ENCODE results near the gene TPM3. TPM values are rescaled to one million over a fixed set of nuclear protein-coding genes. Genes with fewer than 3 reads are reported as not detected.

Gene TPM3
- total and polyA plus RNA-seq, 2 of the 8 experiments (the other 6 are each of a cell fraction or from before 2014, with no cell fraction given), result 278 to 572 TPM

GRCh38 chr1:154239491-154239890, 47.6 kb upstream of the TPM3 start:
- Histone ChIP-seq H3K27me3 (replicated peaks in 1 of 4; ENCODE audit: control insufficient read depth in 3 of 4, extremely low read depth in 1 of 4, insufficient read depth in 3 of 4, low read length in 3 of 4) (no peaks in the 10 kb centered on the region), H2BK5ac (ENCODE audit: low read depth, low read length) (no peak overlapping the region), H3K4me1 (replicated peaks in 1 of 4; ENCODE audit: control insufficient read depth in 3 of 4, insufficient read depth in 4 of 4, low read length in 3 of 4) (no peaks in the 10 kb centered on the region), H3K4ac (replicated peaks; ENCODE audit: insufficient read length, low read depth, low read length) (no peak overlapping the region), H3K27ac (ENCODE audit: low read depth, low read length) (no peak overlapping the region), H3K9ac (replicated peaks in 1 of 4; ENCODE audit: extremely low read depth in 1 of 4, low read depth in 3 of 4, low read length in 3 of 4) (no peak overlapping the region), H3K36me3 (ENCODE audit: control insufficient read depth in 2 of 4, insufficient read depth in 4 of 4, low read length in 3 of 4) (peaks cover 36 to 92% (median 85%) of the 10 kb centered on the region in 4 experiments), H3K23ac (ENCODE audit: insufficient read length) (no peak overlapping the region), H4K91ac (replicated peaks; ENCODE audit: insufficient read length, low read length) (no peak overlapping the region), H2BK120ac (replicated peaks; ENCODE audit: low read depth, low read length) (no peak overlapping the region), H4K8ac (ENCODE audit: extremely low read depth, insufficient read depth, low read length) (no peak overlapping the region), H4K5ac (ENCODE audit: insufficient read length, low read depth, low read length) (no peak overlapping the region), H2BK15ac (ENCODE audit: low read length) (no peak overlapping the region), H3K79me2 (ENCODE audit: control insufficient read depth in 1 of 2, insufficient read depth in 2 of 2, low read length in 2 of 2) (peaks cover 4 to 59% of the 10 kb centered on the region in 2 experiments; a peak in 3 of 4 replicates), H3K56ac (replicated peaks; ENCODE audit: insufficient read length, low read depth, low read length) (no peak overlapping the region), H2AK5ac (ENCODE audit: low read depth, low read length) (no peak overlapping the region), H3K79me1 (ENCODE audit: low read depth, low read length) (no peaks in the 10 kb centered on the region), H2BK20ac (ENCODE audit: low read length) (no peak overlapping the region), H2BK12ac (ENCODE audit: low read depth, low read length) (no peak overlapping the region), H2AFZ (ENCODE audit: low read length) (no peak overlapping the region), H3K4me3 (ENCODE audit: extremely low read depth in 1 of 4, insufficient read depth in 2 of 4, low read depth in 3 of 4, low read length in 4 of 4) (no peak overlapping the region), H4K20me1 (replicated peaks in 1 of 2; ENCODE audit: control insufficient read depth in 1 of 2, insufficient read depth in 2 of 2, low read length in 2 of 2) (peaks cover 5% of the 10 kb centered on the region in 2 experiments), H3K23me2 (ENCODE audit: low read depth, low read length) (no peaks in the 10 kb centered on the region), H3K9me3 (ENCODE audit: insufficient read depth in 2 of 2, low read depth in 1 of 2, low read length in 1 of 2) (no peaks in the 10 kb centered on the region), H3K18ac (ENCODE audit: extremely low read depth, low read length) (no peak overlapping the region), H3K14ac (ENCODE audit: insufficient read length) (no peak overlapping the region), H3K4me2 (ENCODE audit: insufficient read depth in 1 of 2, low read depth in 2 of 2, low read length in 2 of 2) (no peak overlapping the region)
- ChIA-PET CTCF (ENCODE audit: partially characterized antibody) (no interaction called here), POLR2A (ENCODE audit: partially characterized antibody) (interaction anchor here (0.7 to 1.9 kb wide), 7 partner anchors 17 to 77 kb away, joined by 3 to 7 read pairs (median 3); no protein-coding TSS in a partner anchor)
- DNase-seq (ENCODE audit: low read depth in 1 of 2, low spot score in 2 of 2) (no peak), FAIRE-seq (no peak)
- WGBS, 2 experiments (ENCODE audit: extremely low coverage in 1 of 2, insufficient coverage in 1 of 2, insufficient read length in 1 of 2, insufficient replicate concordance in 2 of 2, low coverage in 1 of 2, low lambda C conversion rate in 2 of 2, missing lambda C conversion rate in 1 of 2), result 92% methylated on average over 3 of the region's 3 CpGs; no CpG with 5 or more reads in 1 of the 2 experiments
- no peak for TF ChIP-seq SIN3A (conservative IDR thresholded peaks at IDR 0.05 in 1 of 2, IDR thresholded peaks at IDR 0.05 in 1 of 2; ENCODE audit: low read depth in 1 of 2, low read length in 2 of 2)
- TF ChIP-seq JUND (IDR thresholded peaks at IDR 0.05; ENCODE audit: low read length), result no peak
- TF ChIP-seq CHD2 (IDR thresholded peaks at IDR 0.05; ENCODE audit: low read length), result no peak
- no peak for TF ChIP-seq HDAC6 (IDR thresholded peaks at IDR 0.05; ENCODE audit: low read depth, low read length)
